ACC112 (cell line): ENCODE data around the gene AK5.

Experiments used
- H2AFZ ChIP-seq: fragments of 200-600 bp; sonication (generic); one replicate; pipeline ENCODE4 v1.6.0; 2017; ENCODE audit warnings: antibody characterized with exemption, low read length; ENCODE audit not compliant: unreplicated experiment
- H3K27ac ChIP-seq: fragments of 200-600 bp; sonication (generic); 2 replicates; pipeline ENCODE4 v1.5.1; 2014; ENCODE audit warnings: low read depth, mild to moderate bottlenecking, antibody characterized with exemption, low read length, moderate library complexity
- H3K27me3 ChIP-seq: fragments of 200-600 bp; sonication (generic); 2 replicates; pipeline ENCODE4 v1.6.1; 2014; ENCODE audit warnings: mild to moderate bottlenecking, antibody characterized with exemption, low read length, moderate library complexity, mixed read lengths; ENCODE audit not compliant: insufficient read depth
- H3K36me3 ChIP-seq: fragments of 200-600 bp; sonication (generic); 2 replicates; pipeline ENCODE4 v1.6.1; 2016; ENCODE audit warnings: mild to moderate bottlenecking, antibody characterized with exemption, low read length, moderate library complexity, mixed read lengths; ENCODE audit not compliant: insufficient read depth
- H3K4me1 ChIP-seq: fragments of 200-600 bp; sonication (generic); one replicate; pipeline ENCODE4 v1.6.1; 2016; ENCODE audit warnings: low read length, mixed read lengths; ENCODE audit not compliant: insufficient read depth, unreplicated experiment, control insufficient read depth
- H3K4me3 ChIP-seq: fragments of 200-600 bp; sonication (generic); 2 replicates; pipeline ENCODE4 v1.5.1; 2014; ENCODE audit warnings: mild to moderate bottlenecking, low read depth, low read length
- H3K79me2 ChIP-seq: fragments of 200-600 bp; sonication (generic); one replicate; pipeline ENCODE4 v1.6.0; 2016; ENCODE audit warnings: low read length; ENCODE audit not compliant: control insufficient read depth, unreplicated experiment, insufficient read depth

Gene AK5

DNA sequence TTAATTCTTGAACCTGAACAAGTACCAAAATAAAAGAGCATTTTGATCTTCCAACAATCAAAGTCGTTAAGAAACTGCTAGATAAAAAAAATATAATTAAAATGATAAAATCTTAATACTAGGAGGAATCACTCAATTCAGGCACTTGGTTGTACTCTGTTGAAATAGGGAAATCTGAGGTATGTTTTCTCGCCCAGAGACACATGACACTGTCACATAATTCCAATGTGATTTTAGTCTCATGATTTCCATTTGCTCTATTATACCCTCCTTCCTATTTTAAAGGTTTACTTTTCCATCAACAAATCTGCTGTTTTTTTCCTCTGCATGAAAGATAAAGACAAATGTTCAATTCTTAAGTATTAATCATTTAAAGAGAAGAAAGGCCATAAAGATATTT is 303.1 kb downstream of the AK5 start:
- Histone ChIP-seq H2AFZ (no peak overlapping the region), H3K4me1 (peaks cover 8% of the 10 kb centered on the region), H3K36me3 (peaks cover 24% of the 10 kb centered on the region), H3K79me2 (peaks cover 7% of the 10 kb centered on the region), H3K4me3 (no peak overlapping the region), H3K27me3 (no peaks in the 10 kb centered on the region), H3K27ac (no peak overlapping the region)

DNA sequence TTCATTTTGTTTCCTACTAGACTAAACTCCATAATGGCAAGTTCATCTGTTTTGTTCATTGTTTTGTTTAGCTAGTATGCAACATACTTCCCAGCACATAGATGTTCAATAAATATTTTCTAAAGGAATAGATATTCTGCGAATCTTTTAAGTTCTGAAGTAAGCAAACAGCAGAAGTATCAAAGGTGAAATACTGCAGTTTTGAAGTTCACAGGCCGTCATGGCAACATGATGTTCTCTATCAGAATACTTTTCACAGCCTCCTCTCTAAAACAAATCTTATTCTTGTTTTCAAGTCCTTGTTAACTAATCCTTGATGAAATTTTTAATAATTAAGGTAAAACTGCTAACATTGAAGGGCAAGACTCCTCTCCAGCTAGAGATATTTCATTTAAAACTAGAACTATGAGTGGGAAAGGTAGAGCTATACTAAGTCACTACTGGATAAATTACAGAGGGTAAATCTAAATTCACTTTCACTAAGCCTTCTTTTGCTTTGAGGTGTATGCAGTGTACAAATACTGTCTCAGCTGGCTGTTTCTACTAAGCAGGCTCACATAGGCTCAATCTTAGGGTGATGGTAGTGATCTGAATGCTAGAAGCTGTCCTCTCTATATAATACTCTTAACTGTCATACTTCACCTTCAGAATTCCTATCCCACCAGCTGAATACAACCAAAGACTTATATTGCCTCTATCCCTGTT is 303.9 kb downstream of the AK5 start:
- H3K4me1 ChIP-seq: peaks cover 12% of the 10 kb centered on the region
- H3K79me2 ChIP-seq: peaks cover 10% of the 10 kb centered on the region
- no peak overlapping the region for H3K4me3 ChIP-seq
- peaks cover 16% of the 10 kb centered on the region for H3K36me3 ChIP-seq
- no peak overlapping the region for H3K27ac ChIP-seq
- no peaks in the 10 kb centered on the region for H3K27me3 ChIP-seq
- H2AFZ ChIP-seq: no peak overlapping the region

DNA sequence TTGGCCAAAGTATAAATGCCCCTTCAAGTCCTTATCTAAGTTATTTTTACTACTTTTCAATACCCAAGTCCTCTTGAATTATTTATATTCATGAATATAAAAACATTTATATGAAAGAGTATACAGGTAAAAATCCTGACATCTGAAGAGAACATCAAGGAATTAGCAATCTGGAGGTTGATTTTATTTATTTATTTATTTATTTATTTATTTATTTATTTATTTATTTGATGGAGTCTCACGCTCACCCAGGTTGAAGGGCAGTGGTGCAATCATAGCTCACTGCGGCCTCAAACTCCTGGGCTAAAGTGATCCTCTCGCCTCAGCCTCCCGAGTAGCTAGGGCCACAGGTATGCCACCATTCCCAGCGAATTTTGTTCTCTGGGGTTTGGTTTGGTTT is 307.4 kb downstream of the AK5 start:
- Histone ChIP-seq H3K4me3 (no peak overlapping the region), H3K79me2 (peaks cover 27% of the 10 kb centered on the region), H3K27ac (no peak overlapping the region), H3K4me1 (peaks cover 19% of the 10 kb centered on the region), H3K36me3 (peaks cover 19% of the 10 kb centered on the region), H3K27me3 (no peaks in the 10 kb centered on the region), H2AFZ (no peak overlapping the region)

DNA sequence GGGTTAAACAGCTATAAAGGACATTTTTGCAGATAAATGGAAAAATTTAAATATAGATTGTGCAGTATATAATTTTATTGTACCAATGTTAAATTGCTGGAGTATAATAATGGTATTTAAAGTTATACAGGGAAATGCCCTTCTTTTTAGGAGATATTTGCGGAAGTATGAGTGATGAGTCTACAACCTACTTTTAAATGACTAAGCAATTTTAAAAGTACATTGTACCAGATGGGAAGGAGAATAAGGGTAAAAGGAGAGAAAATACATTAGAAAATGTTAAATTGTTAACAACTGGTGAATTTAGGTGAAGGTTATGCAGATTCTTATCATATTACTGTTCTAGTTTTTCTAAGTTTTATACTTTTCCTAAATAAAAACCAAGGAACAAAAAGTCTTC is 308.8 kb downstream of the AK5 start:
- no peak overlapping the region for H2AFZ ChIP-seq
- H3K27me3 ChIP-seq: no peaks in the 10 kb centered on the region
- peaks cover 19% of the 10 kb centered on the region for H3K4me1 ChIP-seq
- H3K79me2 ChIP-seq: peaks cover 27% of the 10 kb centered on the region
- peak overlapping the region; percentile 3; the same call in 1 of the 2 replicates for H3K27ac ChIP-seq
- peaks cover 19% of the 10 kb centered on the region for H3K36me3 ChIP-seq
- no peak overlapping the region for H3K4me3 ChIP-seq

GRCh38 chr1:77592906-77593305 is 311.1 kb downstream of the AK5 start:
- peaks cover 20% of the 10 kb centered on the region for H3K79me2 ChIP-seq
- H2AFZ ChIP-seq: no peak overlapping the region
- no peaks in the 10 kb centered on the region for H3K27me3 ChIP-seq
- H3K27ac ChIP-seq: no peak overlapping the region
- H3K36me3 ChIP-seq: peaks cover 14% of the 10 kb centered on the region
- H3K4me1 ChIP-seq: peaks cover 11% of the 10 kb centered on the region
- no peak overlapping the region for H3K4me3 ChIP-seq

- Histone ChIP-seq H3K79me2 (peaks cover 24% of the 10 kb centered on the region), H2AFZ (no peak overlapping the region), H3K27me3 (no peaks in the 10 kb centered on the region), H3K27ac (no peak overlapping the region), H3K4me3 (no peak overlapping the region), H3K36me3 (peaks cover 18% of the 10 kb centered on the region; the same call in 1 of the 2 replicates), H3K4me1 (peaks cover 11% of the 10 kb centered on the region)
Observed at GRCh38 chr1:77594366-77595112, 312.7 kb downstream of the AK5 start.

- Histone ChIP-seq H3K27me3 (no peaks in the 10 kb centered on the region), H3K79me2 (peaks cover 17% of the 10 kb centered on the region), H3K4me1 (no peaks in the 10 kb centered on the region), H3K36me3 (peaks cover 10% of the 10 kb centered on the region; the same call in 1 of the 2 replicates), H3K27ac (no peak overlapping the region), H3K4me3 (no peak overlapping the region), H2AFZ (no peak overlapping the region)
Observed at GRCh38 chr1:77597310-77597709, 315.5 kb downstream of the AK5 start.

GRCh38 chr1:77605246-77606026 is 323.6 kb downstream of the AK5 start:
- H3K27me3 ChIP-seq: no peaks in the 10 kb centered on the region
- H2AFZ ChIP-seq: no peak overlapping the region
- no peak overlapping the region for H3K4me3 ChIP-seq
- no peak overlapping the region for H3K27ac ChIP-seq
- H3K36me3 ChIP-seq: peaks cover 39% of the 10 kb centered on the region
- peaks cover 12% of the 10 kb centered on the region for H3K4me1 ChIP-seq
- H3K79me2 ChIP-seq: peaks cover 35% of the 10 kb centered on the region

GRCh38 chr1:77608893-77609292 is 327.1 kb downstream of the AK5 start:
- Histone ChIP-seq H3K4me3 (no peak overlapping the region), H3K4me1 (peaks cover 12% of the 10 kb centered on the region), H3K27me3 (no peaks in the 10 kb centered on the region), H3K27ac (no peak overlapping the region), H3K79me2 (peaks cover 39% of the 10 kb centered on the region), H3K36me3 (peaks cover 49% of the 10 kb centered on the region), H2AFZ (no peak overlapping the region)
